Left colon (tissue), 2 donors: ENCODE measurements around the gene CDC37. TPM values are rescaled to one million over a fixed set of nuclear protein-coding genes. Genes with fewer than 3 reads are reported as not detected.
A peak's percentile ranks its signal among the peaks of the same experiment; 100 is the strongest.
"Not testable (repeated sequence)": the region's sequence is repeated elsewhere in the genome, so short reads cannot be mapped to it uniquely, and the experiment has no call there.

ENCODE experiments used
- ATAC-seq: fragments of 200-7000 bp; cut with Tn5 transposase; one replicate; pipeline ENCODE4 v1.9.1; 2020; ENCODE audit warnings: mild to moderate bottlenecking, moderate library complexity
- DNase-seq, 2 donors: peaks; one replicate each; pipeline ENCODE4 v3.0.0-alpha.2; 2020
- intact Hi-C, 2 donors: fragments of 100-400 bp; cut with DNase I in 1 of 2; cut with micrococcal nuclease in 1 of 2; formaldehyde crosslinking; loops; one replicate each; pipeline versions ENCODE4 v1.11.2 to v1.14.0; 2022; cut with DNase I, micrococcal nuclease
- microRNA-seq, 2 donors: library from miRNA; unstranded; fragments of <30 nt; microRNA quantifications; one replicate each; pipeline versions ENCODE4 v1.1.0 to v1.2.0, GENCODE V29; 2020
- total RNA-seq, 2 donors: library from RNA; stranded (reverse); fragmentation: NEBNext Ultra II Directional; extraction: Animal tissue kit (Norgen Biotek cat#: 25700); gene quantifications; one replicate each; pipeline ENCODE4 v1.2.1, GENCODE V29; 2021
- donor health status: DM: no; HTN: no; CAD: no.
- donor health status: DM: yes; HTN: yes; CAD: no.

The CDC37 gene
- total RNA-seq, 2 donors from 2014 or later = 129 to 161 TPM

- DNase-seq (no peak), ATAC-seq (no peak)
- intact Hi-C loops = no loop called here
Observed at GRCh38 chr19:10372690-10373089, 30.7 kb downstream of the CDC37 start.

DNA sequence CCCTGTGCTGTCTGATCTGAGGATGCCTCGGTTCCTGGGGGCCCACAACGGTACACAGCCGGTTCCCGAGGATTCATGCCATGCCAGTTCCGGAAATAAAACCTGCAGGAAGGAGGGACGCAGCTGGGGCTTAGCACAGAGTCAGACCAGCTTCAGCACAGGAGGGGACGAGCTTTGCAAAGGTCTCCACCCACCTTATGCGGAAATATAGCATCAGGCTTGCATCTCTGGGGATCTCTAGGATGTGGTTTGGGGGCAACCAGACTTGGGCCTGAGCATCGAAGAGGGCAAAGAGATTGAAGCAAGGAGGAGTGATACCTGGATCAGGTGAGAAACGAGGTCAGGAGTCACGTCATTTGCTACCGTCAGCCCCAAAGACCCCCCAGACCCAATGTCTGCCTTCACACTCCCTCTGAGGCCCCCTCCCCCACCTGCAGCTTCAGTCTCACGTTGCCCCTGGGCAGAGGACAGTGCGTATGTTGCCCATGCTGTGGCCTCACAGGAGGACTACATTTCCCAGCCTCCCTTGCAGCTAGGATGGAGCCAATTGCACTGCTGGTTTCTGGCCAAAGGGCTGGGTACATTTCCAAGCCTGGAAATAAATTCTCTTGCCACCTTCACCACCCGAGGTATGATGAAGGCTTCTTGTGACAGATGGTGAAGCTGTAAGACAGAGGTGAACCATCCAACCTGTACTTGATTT, 35.1 kb downstream of the CDC37 start:
- intact Hi-C loops = no loop called here
- ATAC-seq = no peak

DNA sequence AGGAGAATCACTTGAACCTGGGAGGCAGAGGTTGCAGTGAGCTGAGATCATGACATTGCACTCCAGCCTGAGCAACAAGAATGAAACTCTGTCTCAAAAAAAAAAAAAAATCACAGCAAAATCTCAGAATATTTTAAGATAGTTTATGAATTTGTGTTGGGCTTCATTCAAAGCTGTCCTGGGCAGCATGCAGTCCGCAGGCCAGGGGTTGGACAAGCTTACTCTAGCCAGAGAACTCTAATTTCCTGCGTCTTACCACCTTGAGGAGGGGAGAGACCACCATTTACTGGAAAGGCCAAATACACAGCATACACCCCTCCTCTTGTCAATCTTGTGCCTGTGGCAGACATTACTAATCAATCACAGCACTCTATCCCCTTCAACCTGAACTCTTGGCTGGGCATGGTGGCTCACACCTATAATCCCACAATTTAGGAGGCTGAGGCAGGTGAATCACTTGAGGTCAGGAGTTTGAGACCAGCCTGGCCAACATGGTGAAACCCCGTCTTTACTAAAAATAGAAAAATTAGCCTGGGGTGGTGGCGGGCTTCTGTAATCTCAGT, 36.3 kb downstream of the CDC37 start:
- DNase-seq, ATAC-seq, intact Hi-C loops: not testable (repeated sequence)

More for the DNA sequence above, 35.1 kb downstream of the CDC37 start:
- no peak for DNase-seq

DNA sequence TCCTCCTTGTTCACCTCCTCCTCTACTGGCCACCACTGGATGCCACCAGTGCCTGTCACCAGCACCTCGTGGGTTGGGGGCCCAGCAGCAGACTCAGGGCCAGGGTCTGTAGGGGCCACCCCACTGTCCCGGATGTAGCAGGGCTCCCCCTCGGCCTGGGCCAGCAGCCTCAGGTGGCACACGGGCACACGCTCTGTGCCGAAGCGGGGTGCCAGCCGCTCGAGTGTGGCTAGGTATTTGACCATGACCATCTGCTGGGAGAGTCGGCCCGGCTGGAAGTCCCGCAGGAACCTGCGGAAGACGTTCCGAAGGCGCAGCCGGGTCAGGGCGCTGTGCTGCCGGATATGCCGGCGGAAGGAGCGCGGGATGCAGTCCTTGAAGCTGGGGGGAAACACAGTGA, 37.8 kb downstream of the CDC37 start:
- intact Hi-C loops = no loop called here
- ATAC-seq = no peak
- no peak for DNase-seq

GRCh38 chr19:10364644-10365043, 38.7 kb downstream of the CDC37 start:
- intact Hi-C loops = no loop called here
- no peak for DNase-seq
- ATAC-seq = no peak

- no peak for DNase-seq
- ATAC-seq = no peak
- intact Hi-C loops = no loop called here
Observed at GRCh38 chr19:10363789-10364281, 39.5 kb downstream of the CDC37 start.

DNA sequence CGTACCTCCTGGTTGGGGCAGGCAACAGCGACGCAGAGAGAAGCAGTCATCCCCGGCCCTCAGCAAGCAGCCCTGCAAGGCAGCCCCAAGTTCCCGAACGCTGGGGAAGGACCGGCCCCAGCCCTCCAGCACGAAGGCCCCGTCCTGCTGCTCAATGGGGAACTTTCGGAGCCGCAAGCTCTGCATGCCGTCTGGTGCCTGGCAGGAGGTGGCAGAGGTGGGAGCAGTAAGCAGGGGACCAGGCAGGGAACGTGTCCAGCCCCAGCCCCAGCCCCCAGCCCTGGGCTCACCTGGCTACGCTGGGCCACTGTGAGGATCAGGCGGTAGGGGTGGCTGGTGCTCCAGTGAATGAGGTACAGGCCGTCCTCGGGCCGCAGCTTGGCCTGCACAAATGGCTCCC, 41.1 kb downstream of the CDC37 start:
- ATAC-seq = no peak
- intact Hi-C loops = no loop called here
- no peak for DNase-seq

GRCh38 chr19:10361569-10362011, 41.8 kb downstream of the CDC37 start:
- ATAC-seq = no peak
- no peak for DNase-seq
- intact Hi-C loops = no loop called here

GRCh38 chr19:10356431-10356830, 46.9 kb downstream of the CDC37 start:
- ATAC-seq (no peak), DNase-seq (no peak)
- intact Hi-C loops = no loop called here

DNA sequence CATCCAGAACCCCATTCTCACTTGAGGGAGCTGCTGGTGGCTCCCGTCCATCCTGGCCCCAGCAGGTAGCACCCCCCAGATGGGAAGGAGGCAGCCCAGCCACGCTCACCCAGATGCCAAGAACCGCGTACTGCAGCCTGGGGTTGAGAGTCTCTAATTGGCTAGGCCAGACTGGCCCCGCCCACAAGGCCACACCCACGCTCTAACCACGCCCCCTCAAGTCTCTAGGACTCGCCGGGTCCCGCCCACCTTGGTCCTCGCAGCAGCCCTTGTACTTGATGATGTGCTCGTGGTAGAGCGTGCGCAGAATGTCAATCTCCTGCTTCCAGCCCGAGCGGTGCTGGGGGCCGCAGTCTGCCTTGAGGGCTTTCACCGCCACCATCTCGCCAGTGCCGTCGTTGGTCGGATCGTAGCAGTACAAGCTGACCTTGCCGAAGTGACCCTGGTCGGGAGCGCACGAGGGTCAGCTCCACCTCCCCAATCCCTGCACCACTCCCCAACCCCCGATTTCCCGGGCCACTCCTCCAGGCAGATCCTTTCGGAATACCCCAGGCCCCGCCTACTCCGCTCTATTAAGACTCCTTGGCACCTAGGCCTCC, 49.5 kb downstream of the CDC37 start:
- DNase-seq = no peak
- ATAC-seq = peak; percentile 30
- intact Hi-C loops = no loop called here

- peak; percentile 21 for ATAC-seq
Observed at GRCh38 chr19:10352764-10353671, 50.3 kb downstream of the CDC37 start.

GRCh38 chr19:10346509-10346908, 56.8 kb downstream of the CDC37 start:
- DNase-seq (no peak), ATAC-seq (no peak)
- intact Hi-C loops = no loop called here

More at GRCh38 chr19:10352764-10353671, 50.3 kb downstream of the CDC37 start:
- intact Hi-C loops = no loop called here
- peak in 1 of 2 donors; percentile 30 for DNase-seq

DNA sequence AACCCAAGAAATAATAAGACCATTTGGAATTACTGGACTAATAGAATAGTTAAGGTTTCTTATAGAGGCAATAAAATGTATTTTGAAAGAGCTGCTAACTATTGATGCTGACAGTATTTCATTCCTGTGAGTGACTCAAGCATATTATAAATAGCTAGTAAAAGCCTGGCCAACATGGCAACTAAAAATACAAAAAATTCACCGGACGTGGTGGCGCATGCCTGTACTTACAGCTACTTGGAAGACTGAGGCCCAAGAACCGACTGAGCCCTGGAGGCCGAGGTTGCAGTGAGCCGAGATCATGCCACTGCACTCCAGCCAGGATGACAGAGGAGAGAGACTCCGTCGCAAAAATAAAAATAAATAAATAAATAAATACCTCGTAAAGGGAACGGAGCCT, 58.6 kb downstream of the CDC37 start:
- DNase-seq (no peak), ATAC-seq (no peak)
- intact Hi-C loops = no loop called here

GRCh38 chr19:10343495-10343894, 59.8 kb downstream of the CDC37 start:
- DNase-seq (no peak), ATAC-seq (no peak)
- intact Hi-C loops = no loop called here

Small RNA genes within 50 kb of the gene (microRNA-seq; reads per million reads assigned to microRNA genes)
- gene MIR1181 = 1.1 to 8.2 reads per million in 2 donors

Other genes starting within 250 kb of the CDC37 start
- gene DNMT1, start 208.6 kb downstream of the CDC37 start, total RNA-seq = 10 to 100 TPM; 31.6 to 48.7 TPM
- 1 to 10 TPM; 2.3 to 5.2 TPM for gene S1PR2, start 172.2 kb downstream of the CDC37 start, total RNA-seq
- 10 to 100 TPM; 43.5 to 61.9 TPM for gene MRPL4, start 151.3 kb downstream of the CDC37 start, total RNA-seq
- gene ICAM1, start 132.4 kb downstream of the CDC37 start, total RNA-seq = 1 to 10 TPM; 7.7 to 8.7 TPM
- gene ICAM4, start 116.6 kb downstream of the CDC37 start, total RNA-seq = under 1 TPM in 1 of 2 donors, not detected in 1; 0.53 TPM
- 1 to 10 TPM in 1 of 2 donors, under 1 TPM in 1; 0.76 to 1.1 TPM for gene ICAM5, start 113.6 kb downstream of the CDC37 start, total RNA-seq
- 1 to 10 TPM; 1.6 to 2.8 TPM for gene ZGLP1, start 93.7 kb downstream of the CDC37 start, total RNA-seq
- gene FDX2, start 87.5 kb downstream of the CDC37 start, total RNA-seq = 10 to 100 TPM; 11.2 to 11.8 TPM
- 10 to 100 TPM; 51.0 to 63.7 TPM for gene RAVER1, start 70.0 kb downstream of the CDC37 start, total RNA-seq
- 10 to 100 TPM; 29.8 to 30.6 TPM for gene ICAM3, start 63.9 kb downstream of the CDC37 start, total RNA-seq
- 100 to 1,000 TPM in 1 of 2 donors, 10 to 100 TPM in 1; 91.1 to 104 TPM for gene TYK2, start 23.0 kb downstream of the CDC37 start, total RNA-seq
- 10 to 100 TPM; 13.8 to 14.3 TPM for gene PDE4A, start 17.0 kb upstream of the CDC37 start, total RNA-seq
- gene KEAP1, start 99.8 kb upstream of the CDC37 start, total RNA-seq = 10 to 100 TPM; 52.3 to 54.5 TPM
- gene S1PR5, start 113.9 kb upstream of the CDC37 start, total RNA-seq = under 1 TPM; 0.15 to 0.20 TPM
- gene ATG4D, start 140.4 kb upstream of the CDC37 start, total RNA-seq = 10 to 100 TPM; 87.0 to 93.9 TPM
- gene KRI1, start 162.5 kb upstream of the CDC37 start, total RNA-seq = 10 to 100 TPM; 12.9 to 14.9 TPM
- 10 to 100 TPM in 1 of 2 donors, 1 to 10 TPM in 1; 9.3 to 12.5 TPM for gene CDKN2D, start 165.4 kb upstream of the CDC37 start, total RNA-seq
- 100 to 1,000 TPM; 116 to 158 TPM for gene AP1M2, start 183.8 kb upstream of the CDC37 start, total RNA-seq
- 100 to 1,000 TPM; 124 to 153 TPM for gene SLC44A2, start 222.0 kb upstream of the CDC37 start, total RNA-seq